Measurements from ENCODE around the gene KCNQ4.

GRCh38 chr1:40772146-40772955, 11.2 kb upstream of the KCNQ4 start:
- TF ChIP-seq CTCF (IDR thresholded peaks at IDR 0.05): no peak
- TF ChIP-seq EZH2 (IDR thresholded peaks at IDR 0.05): no peak
- no peak for TF ChIP-seq EZH2phosphoT487 (IDR thresholded peaks at IDR 0.05)

Measured in neural progenitor cell (in vitro differentiated cells).